Right atrium auricular region (tissue), 2 donors: ENCODE data around the gene SCAPER. TPM values are rescaled to one million over a fixed set of nuclear protein-coding genes. Genes with fewer than 3 reads are reported as not detected.
"Not testable (repeated sequence)": the region's sequence is repeated elsewhere in the genome, so short reads cannot be mapped to it uniquely, and the experiment has no call there.

Experiments used
- DNase-seq: peaks from one replicate; pipeline ENCODE4 v3.0.0-alpha.2; 2019; ENCODE audit warnings: low spot score
- H3K27ac ChIP-seq, 2 donors: fragments of 200-600 bp; sonication (generic); 1 replicate in 1 of 2; 2 replicates in 1 of 2; pipeline ENCODE4 v1.5.1; 2016 to 2019
- H3K27me3 ChIP-seq, 2 donors: fragments of 200-600 bp; sonication (generic); one replicate each; pipeline versions ENCODE4 v1.5.1 to v1.6.0; 2017 to 2019
- H3K36me3 ChIP-seq: fragments of 200-600 bp; sonication (generic); one replicate; pipeline ENCODE4 v1.5.1; 2016
- H3K4me1 ChIP-seq, 2 donors: fragments of 200-600 bp; sonication (generic); one replicate each; pipeline versions ENCODE4 v1.5.1 to v1.6.0; 2017 to 2019
- H3K4me3 ChIP-seq, 2 donors: fragments of 200-600 bp; sonication (generic); 1 replicate in 1 of 2; 2 replicates in 1 of 2; pipeline ENCODE4 v1.5.1; 2017 to 2019; ENCODE audit warnings: mild to moderate bottlenecking in 1 of 2, moderate library complexity in 1 of 2
- H3K9me3 ChIP-seq, 2 donors: fragments of 200-600 bp; sonication (generic); one replicate each; pipeline ENCODE4 v1.5.1; 2019
- total RNA-seq, 2 donors: library from RNA; depleted of rRNA; stranded (reverse); fragments of >200 nt; gene quantifications; one replicate each; pipeline ENCODE4 v1.1.0, GENCODE V29; 2016
- TF ChIP-seq, protein P1 (sequence below), 2 donors: fragments of 200-600 bp; sonication (generic); IDR thresholded peaks; one replicate each; pipeline ENCODE4 v1.5.1; 2019; ENCODE audit warnings: antibody characterized with exemption in 2 of 2

The SCAPER gene
- total RNA-seq, 2 donors from 2014 or later: 20.5 to 52.3 TPM

DNA sequence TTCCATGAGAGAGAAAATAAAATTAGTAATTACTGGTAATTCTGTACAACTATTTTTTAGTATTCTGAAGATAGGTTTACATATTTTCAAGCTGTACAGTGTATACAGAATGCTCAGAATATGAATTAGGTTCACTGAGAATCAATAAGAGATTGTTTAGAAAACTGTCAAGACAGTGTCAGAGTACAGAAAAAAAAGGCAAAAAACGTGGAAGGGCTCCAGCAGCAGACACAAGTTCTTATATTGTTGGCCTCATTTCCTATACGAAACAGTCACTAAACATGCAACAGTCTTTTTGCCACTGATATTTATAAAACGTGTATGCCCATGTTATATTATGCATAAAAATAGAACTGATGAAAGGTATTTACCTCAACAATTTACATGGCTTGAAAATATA is 464.7 kb downstream of the SCAPER start:
- DNase-seq: no peak
- H3K27ac ChIP-seq: no peak overlapping the region
- no peaks in the 10 kb centered on the region for H3K9me3 ChIP-seq
- no peak overlapping the region for H3K4me3 ChIP-seq
- no peaks in the 10 kb centered on the region for H3K36me3 ChIP-seq
- H3K4me1 ChIP-seq: no peaks in the 10 kb centered on the region
- H3K27me3 ChIP-seq: no peaks in the 10 kb centered on the region
- TF ChIP-seq, protein P1, sequence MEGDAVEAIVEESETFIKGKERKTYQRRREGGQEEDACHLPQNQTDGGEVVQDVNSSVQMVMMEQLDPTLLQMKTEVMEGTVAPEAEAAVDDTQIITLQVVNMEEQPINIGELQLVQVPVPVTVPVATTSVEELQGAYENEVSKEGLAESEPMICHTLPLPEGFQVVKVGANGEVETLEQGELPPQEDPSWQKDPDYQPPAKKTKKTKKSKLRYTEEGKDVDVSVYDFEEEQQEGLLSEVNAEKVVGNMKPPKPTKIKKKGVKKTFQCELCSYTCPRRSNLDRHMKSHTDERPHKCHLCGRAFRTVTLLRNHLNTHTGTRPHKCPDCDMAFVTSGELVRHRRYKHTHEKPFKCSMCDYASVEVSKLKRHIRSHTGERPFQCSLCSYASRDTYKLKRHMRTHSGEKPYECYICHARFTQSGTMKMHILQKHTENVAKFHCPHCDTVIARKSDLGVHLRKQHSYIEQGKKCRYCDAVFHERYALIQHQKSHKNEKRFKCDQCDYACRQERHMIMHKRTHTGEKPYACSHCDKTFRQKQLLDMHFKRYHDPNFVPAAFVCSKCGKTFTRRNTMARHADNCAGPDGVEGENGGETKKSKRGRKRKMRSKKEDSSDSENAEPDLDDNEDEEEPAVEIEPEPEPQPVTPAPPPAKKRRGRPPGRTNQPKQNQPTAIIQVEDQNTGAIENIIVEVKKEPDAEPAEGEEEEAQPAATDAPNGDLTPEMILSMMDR (IDR thresholded peaks at IDR 0.05): no peak

DNA sequence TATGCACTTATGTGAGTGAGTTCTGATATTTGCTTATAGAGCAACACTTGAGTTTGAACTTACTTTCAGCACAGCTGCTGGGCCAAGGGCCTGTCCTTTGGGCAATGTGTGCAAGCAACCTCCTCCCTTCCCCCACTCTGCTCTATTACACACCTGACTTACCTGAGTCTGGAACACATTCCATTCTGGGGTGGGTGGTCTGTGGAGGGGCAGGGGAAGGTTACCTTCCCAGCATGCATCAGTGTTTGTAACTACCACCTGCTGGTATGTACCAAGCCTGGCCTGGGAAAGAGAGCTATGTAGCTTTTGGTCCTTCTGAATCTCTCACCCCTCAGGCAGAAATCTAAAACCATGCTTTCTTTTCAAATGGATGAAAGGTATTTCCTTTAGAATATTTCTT is 465.6 kb downstream of the SCAPER start:
- DNase-seq: no peak
- TF ChIP-seq, protein P1 (IDR thresholded peaks at IDR 0.05): no peak
- H3K27ac ChIP-seq: no peak overlapping the region
- H3K36me3 ChIP-seq: no peaks in the 10 kb centered on the region
- H3K9me3 ChIP-seq: no peaks in the 10 kb centered on the region
- H3K27me3 ChIP-seq: no peaks in the 10 kb centered on the region
- H3K4me1 ChIP-seq: no peaks in the 10 kb centered on the region
- H3K4me3 ChIP-seq: no peak overlapping the region

DNA sequence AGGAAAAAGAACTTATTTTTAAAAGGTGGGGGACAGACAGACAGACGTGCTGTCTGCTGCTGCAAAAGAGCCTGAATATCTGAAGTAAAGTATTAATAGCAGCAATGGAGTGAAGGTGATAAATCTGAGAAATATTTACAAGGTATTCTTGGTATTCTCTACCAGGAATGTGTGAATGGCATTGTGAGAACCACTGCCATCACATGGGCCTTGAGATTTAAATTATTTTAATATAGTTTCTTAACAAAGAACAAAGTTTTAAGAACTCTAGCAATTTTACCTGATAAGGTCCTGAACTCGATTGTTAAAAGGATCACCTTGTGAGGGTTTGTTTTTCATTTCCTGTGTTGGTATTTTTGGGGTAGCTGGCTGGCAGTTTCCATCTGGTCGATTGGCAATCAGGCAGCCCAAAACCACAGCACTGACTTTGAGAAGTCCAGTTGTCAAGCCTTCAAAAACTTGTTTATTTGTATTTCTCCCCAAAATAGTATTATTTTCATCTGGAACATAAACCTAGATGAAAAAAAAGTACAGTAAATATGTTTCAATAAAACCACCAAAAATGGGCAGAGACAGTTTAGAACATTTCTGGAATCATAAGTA is 471.2 kb downstream of the SCAPER start:
- Histone ChIP-seq H3K4me1 (no peaks in the 10 kb centered on the region), H3K27ac (no peak overlapping the region), H3K4me3 (no peak overlapping the region), H3K36me3 (peaks cover 8% of the 10 kb centered on the region), H3K27me3 (no peaks in the 10 kb centered on the region), H3K9me3 (no peaks in the 10 kb centered on the region)
- TF ChIP-seq, protein P1 (IDR thresholded peaks at IDR 0.05): no peak
- no peak for DNase-seq

DNA sequence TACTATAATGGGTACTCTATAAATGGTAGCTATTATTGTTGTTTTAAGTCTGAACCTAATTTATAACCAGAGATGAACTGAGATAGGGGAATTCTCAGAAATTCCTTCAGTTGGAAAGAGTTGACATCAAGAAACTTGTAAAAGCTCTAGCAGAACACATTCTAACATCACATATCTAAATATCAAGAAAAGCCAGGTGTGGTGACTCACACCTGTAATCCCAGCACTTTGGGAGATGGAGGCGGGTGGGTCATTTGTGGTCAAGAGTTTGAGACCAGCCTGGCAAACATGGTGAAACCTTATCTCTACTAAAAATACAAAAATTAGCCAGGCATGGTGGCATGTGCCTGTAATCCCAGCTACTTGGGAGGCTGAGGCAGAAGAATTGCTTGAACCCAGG is 472.1 kb downstream of the SCAPER start:
- H3K9me3 ChIP-seq, H3K4me1 ChIP-seq, DNase-seq, H3K4me3 ChIP-seq, H3K27me3 ChIP-seq, H3K27ac ChIP-seq: not testable (repeated sequence)
- peaks cover 14% of the 10 kb centered on the region for H3K36me3 ChIP-seq

DNA sequence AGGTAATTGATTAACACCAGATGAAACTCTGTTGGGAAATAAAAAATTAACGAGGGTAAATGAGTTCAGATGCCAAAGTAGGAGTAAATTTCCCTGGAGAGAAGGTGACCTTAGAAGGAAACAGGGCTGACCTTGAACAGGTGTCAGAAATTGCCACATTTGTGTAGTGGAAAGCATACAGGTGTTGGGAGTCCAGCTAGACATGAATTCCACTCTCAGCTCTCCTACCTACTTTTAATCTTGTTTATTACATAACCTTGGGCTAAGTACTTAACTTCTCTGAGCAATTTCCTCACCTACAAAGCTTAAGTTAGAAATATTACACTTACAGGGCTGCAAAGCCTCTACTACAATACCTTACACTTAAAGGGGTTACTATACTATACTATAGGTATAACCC is 472.5 kb downstream of the SCAPER start:
- Histone ChIP-seq H3K36me3 (peaks cover 14% of the 10 kb centered on the region), H3K9me3 (no peaks in the 10 kb centered on the region), H3K27ac (no peak overlapping the region), H3K27me3 (no peaks in the 10 kb centered on the region), H3K4me1 (no peaks in the 10 kb centered on the region), H3K4me3 (no peak overlapping the region)
- TF ChIP-seq, protein P1 (IDR thresholded peaks at IDR 0.05): no peak
- DNase-seq: no peak

DNA sequence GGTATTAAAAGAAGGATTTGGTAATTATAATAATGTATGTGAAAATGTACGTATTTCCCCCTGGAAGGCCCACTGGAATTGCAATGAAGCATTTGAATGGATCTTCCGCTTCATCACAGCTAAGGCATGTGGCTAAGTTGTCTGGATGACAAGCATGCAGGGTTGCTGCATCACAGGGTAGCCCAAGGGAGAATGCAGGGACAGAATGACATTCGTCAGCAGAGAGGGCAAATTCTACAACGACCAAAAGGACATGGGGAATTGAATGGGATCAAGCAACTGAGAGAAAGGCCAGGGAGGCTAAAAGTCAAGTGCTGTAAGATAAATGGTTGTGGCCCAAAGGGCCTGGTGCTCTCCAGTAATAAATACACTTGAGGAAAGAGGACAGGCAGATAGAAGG is 473.2 kb downstream of the SCAPER start:
- Histone ChIP-seq H3K27ac (no peak overlapping the region), H3K4me1 (no peaks in the 10 kb centered on the region), H3K27me3 (no peaks in the 10 kb centered on the region), H3K9me3 (no peaks in the 10 kb centered on the region), H3K4me3 (no peak overlapping the region), H3K36me3 (peaks cover 14% of the 10 kb centered on the region)
- TF ChIP-seq, protein P1 (IDR thresholded peaks at IDR 0.05): no peak
- DNase-seq: no peak

DNA sequence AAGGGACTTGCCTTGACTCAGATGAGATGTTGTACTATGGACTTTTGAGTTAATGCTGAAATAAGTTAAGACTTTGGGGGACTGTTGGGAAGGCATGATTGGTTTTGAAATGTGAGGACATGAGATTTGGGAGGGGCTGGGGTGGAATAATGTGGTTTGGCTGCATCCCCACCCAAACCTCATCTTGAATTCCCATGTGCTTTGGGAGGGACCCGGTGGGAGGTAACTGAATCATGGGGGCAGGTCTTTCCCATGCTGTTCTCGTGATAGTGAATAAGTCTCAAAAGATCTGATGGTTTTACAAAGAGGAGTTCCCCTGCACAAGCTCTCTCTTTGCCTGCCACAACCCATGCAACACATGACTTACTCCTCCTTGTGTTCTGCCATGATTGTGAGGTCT is 474.4 kb downstream of the SCAPER start:
- not testable (repeated sequence) for H3K9me3 ChIP-seq, H3K4me1 ChIP-seq, H3K4me3 ChIP-seq, DNase-seq, H3K27me3 ChIP-seq, H3K27ac ChIP-seq
- peaks cover 14% of the 10 kb centered on the region for H3K36me3 ChIP-seq
